Mesendoderm (in vitro differentiated cells): ENCODE results near the gene BLTP3B. TPM values are rescaled to one million over a fixed set of nuclear protein-coding genes. Genes with fewer than 3 reads are reported as not detected.

Experiments
- DNase-seq: peaks from one replicate; pipeline ENCODE4 v3.0.0; 2013
- H2AK5ac ChIP-seq: 2 replicates; pipeline ENCODE4 v1.6.1; 2013; ENCODE audit warnings: low read length, inconsistent platforms
- H2BK120ac ChIP-seq: 2 replicates; pipeline ENCODE4 v1.6.1; 2013; ENCODE audit warnings: low read depth, mild to moderate bottlenecking, low read length, moderate library complexity, mixed read lengths
- H2BK15ac ChIP-seq: replicated peaks from 2 replicates; pipeline ENCODE4 v1.6.1; 2013; ENCODE audit warnings: low read depth, mild to moderate bottlenecking, moderate library complexity
- H2BK5ac ChIP-seq: 2 replicates; pipeline ENCODE4 v1.6.1; 2013; ENCODE audit warnings: low read length, inconsistent platforms
- H3K18ac ChIP-seq: 2 replicates; pipeline ENCODE4 v1.6.1; 2013; ENCODE audit warnings: mild to moderate bottlenecking, low read length, mixed read lengths
- H3K23ac ChIP-seq: one replicate; pipeline ENCODE4 v1.6.1; 2013; ENCODE audit warnings: low read length
- H3K27ac ChIP-seq: 2 replicates; pipeline ENCODE4 v1.5.1; 2013; ENCODE audit warnings: low read depth, mild to moderate bottlenecking, inconsistent platforms, low read length, moderate library complexity
- H3K27me3 ChIP-seq: 2 replicates; pipeline ENCODE4 v1.6.1; 2013; ENCODE audit warnings: low read length, control low read depth, mild to moderate bottlenecking, inconsistent platforms; ENCODE audit not compliant: insufficient read depth, poor library complexity
- H3K36me3 ChIP-seq: 2 replicates; pipeline ENCODE4 v1.6.1; 2013; ENCODE audit warnings: low read length, inconsistent platforms; ENCODE audit not compliant: control insufficient read depth, insufficient read depth
- H3K4ac ChIP-seq: one replicate; pipeline ENCODE4 v1.6.1; 2013; ENCODE audit warnings: low read depth, mild to moderate bottlenecking, low read length, moderate library complexity
- H3K4me1 ChIP-seq: 2 replicates; pipeline ENCODE4 v1.6.1; 2013; ENCODE audit warnings: low read depth, low read length, inconsistent platforms; ENCODE audit not compliant: control insufficient read depth
- H3K4me2 ChIP-seq: 2 replicates; pipeline ENCODE4 v1.6.1; 2013; ENCODE audit warnings: low read length
- H3K4me3 ChIP-seq: 2 replicates; pipeline ENCODE4 v1.5.1; 2013; ENCODE audit warnings: mild to moderate bottlenecking, low read length
- H3K56ac ChIP-seq: one replicate; pipeline ENCODE4 v1.6.1; 2013; ENCODE audit warnings: low read length
- H3K79me1 ChIP-seq: 2 replicates; pipeline ENCODE4 v1.6.1; 2013; ENCODE audit warnings: low read length, inconsistent platforms
- H3K79me2 ChIP-seq: 2 replicates; pipeline ENCODE4 v1.6.1; 2013; ENCODE audit warnings: mild to moderate bottlenecking, low read length; ENCODE audit not compliant: control insufficient read depth, insufficient read depth
- H3K9ac ChIP-seq: 2 replicates; pipeline ENCODE4 v1.6.1; 2013; ENCODE audit warnings: low read length, inconsistent platforms
- H4K5ac ChIP-seq: one replicate; pipeline ENCODE4 v1.6.1; 2013; ENCODE audit warnings: low read length
- H4K8ac ChIP-seq: one replicate; pipeline ENCODE4 v1.6.1; 2013; ENCODE audit warnings: low read depth, mild to moderate bottlenecking, control low read depth, low read length, moderate library complexity
- WGBS: extraction: QIAGEN DNeasy Blood & Tissue Kit; methylation state at CpG from one replicate; pipeline ENCODE4 v1.1.7; 2013; ENCODE audit warnings: low lambda C conversion rate, missing lambda C conversion rate; ENCODE audit not compliant: insufficient coverage; ENCODE audit errors: extremely low coverage; 5-methylcytosine and 5-hydroxymethylcytosine counted together
- small RNA-seq: library from polyadenylated mRNA; stranded (forward); fragments of <200 nt; extraction: miRNeasy Mini kit (QIAGEN cat#:217004); gene quantifications from one replicate; pipeline ENCODE3, GENCODE V24; 2013; ENCODE audit not compliant: insufficient read depth

Gene BLTP3B

DNA sequence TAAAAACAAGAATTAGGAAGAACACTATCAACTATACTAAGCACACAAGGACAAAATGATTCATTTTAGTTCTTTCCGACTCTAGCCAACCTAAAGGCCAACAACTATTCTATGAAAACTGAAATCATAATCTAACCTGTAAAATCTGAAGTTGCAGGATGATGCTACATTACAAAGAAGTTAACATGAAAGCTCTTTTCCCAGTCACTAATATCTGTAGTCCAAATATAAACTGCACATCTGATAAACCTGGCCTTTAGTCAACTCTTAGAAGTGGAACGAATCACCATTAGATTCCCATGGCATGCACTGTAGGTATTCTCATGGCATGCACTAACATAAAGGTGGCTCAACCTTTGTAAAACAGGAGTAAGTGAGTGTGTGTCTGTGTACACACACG is 41.7 kb downstream of the BLTP3B start:
- no peaks in the 10 kb centered on the region for H3K4me1 ChIP-seq
- H3K27me3 ChIP-seq, result no peaks in the 10 kb centered on the region
- H2BK120ac ChIP-seq, result no peak overlapping the region
- H3K4me3 ChIP-seq, result no peak overlapping the region
- H2BK15ac ChIP-seq, result no peak overlapping the region
- H3K79me2 ChIP-seq, result no peaks in the 10 kb centered on the region
- no peak overlapping the region for H4K8ac ChIP-seq
- H3K56ac ChIP-seq, result no peak overlapping the region
- no peak overlapping the region for H3K4ac ChIP-seq
- H2BK5ac ChIP-seq, result no peak overlapping the region
- H3K27ac ChIP-seq, result no peak overlapping the region
- WGBS, result no CpG with 5 or more reads among the region's 3 CpGs
- no peak overlapping the region for H3K4me2 ChIP-seq
- no peaks in the 10 kb centered on the region for H3K36me3 ChIP-seq
- H4K5ac ChIP-seq, result no peak overlapping the region
- H3K79me1 ChIP-seq, result no peaks in the 10 kb centered on the region
- no peak for DNase-seq
- H3K23ac ChIP-seq, result no peak overlapping the region
- no peak overlapping the region for H3K9ac ChIP-seq
- no peak overlapping the region for H3K18ac ChIP-seq
- H2AK5ac ChIP-seq, result no peak overlapping the region

Small RNAs within 50 kb of the gene (small RNA-seq; reads per million reads assigned to genes)
- not detected for gene MIR1827
- not detected for gene RN7SL176P
